ENCODE results near the gene GATA1. TPM values are rescaled to one million over a fixed set of nuclear protein-coding genes. Genes with fewer than 3 reads are reported as not detected.

GATA1 gene
- total RNA-seq, result 0.58 TPM

GRCh38 chrX:48786341-48786800, at the start of gene GATA1:
Gene GATA1 (plus strand): TSS chrX:48786590. CDS start chrX:48791110, 4,520 bp downstream.

GRCh38 chrX:48761674-48762471, 24.5 kb upstream of the GATA1 start, which contains the start of gene GLOD5:
Gene GLOD5 (plus strand): TSS chrX:48761747. CDS start chrX:48761791, 44 bp downstream.

GRCh38 chrX:48801280-48802088, 15.1 kb downstream of the GATA1 start, which contains the start of gene HDAC6:
Gene HDAC6 (plus strand): TSS chrX:48802067. CDS start chrX:48802693, 626 bp downstream.

GRCh38 chrX:48826135-48826875, 39.9 kb downstream of the GATA1 start, which contains the start of gene ERAS:
Gene ERAS (plus strand): TSS chrX:48826513. CDS start chrX:48829124, 2,611 bp downstream.

GRCh38 chrX:48835524-48836329, 49.3 kb downstream of the GATA1 start, which contains the start of gene PCSK1N:
Gene PCSK1N (minus strand): TSS chrX:48835610. CDS start chrX:48835532, 78 bp downstream.

Small RNA genes lying within 50 kb of the gene (small RNA-seq; reads per million reads assigned to genes)
- not detected for gene RNU6-29P (ENCODE audit: low replicate concordance)

Other genes with a start within 250 kb of the GATA1 start
- 8.5 TPM for gene TBC1D25, start 246.9 kb upstream of the GATA1 start, total RNA-seq
- 138 TPM for gene RBM3, start 212.1 kb upstream of the GATA1 start, total RNA-seq
- gene WDR13, start 189.1 kb upstream of the GATA1 start, total RNA-seq, result 115 TPM
- gene WAS, start 102.8 kb upstream of the GATA1 start, total RNA-seq, result 6.4 TPM
- gene SUV39H1, start 89.9 kb upstream of the GATA1 start, total RNA-seq, result 3.7 TPM
- gene GLOD5, start 24.8 kb upstream of the GATA1 start, total RNA-seq, result 0.76 TPM
- gene HDAC6, start 15.5 kb downstream of the GATA1 start, total RNA-seq, result 91.3 TPM
- gene ERAS, start 39.9 kb downstream of the GATA1 start, total RNA-seq, result not detected
- gene PCSK1N, start 49.0 kb downstream of the GATA1 start, total RNA-seq, result 38.5 TPM
- 33.0 TPM for gene TIMM17B, start 111.2 kb downstream of the GATA1 start, total RNA-seq
- gene PQBP1, start 111.3 kb downstream of the GATA1 start, total RNA-seq, result 36.7 TPM
- 22.4 TPM for gene SLC35A2, start 125.1 kb downstream of the GATA1 start, total RNA-seq
- 9.3 TPM for gene PIM2, start 132.4 kb downstream of the GATA1 start, total RNA-seq
- 34.3 TPM for gene OTUD5, start 171.0 kb downstream of the GATA1 start, total RNA-seq
- 2.7 TPM for gene KCND1, start 185.3 kb downstream of the GATA1 start, total RNA-seq
- gene GRIPAP1, start 215.7 kb downstream of the GATA1 start, total RNA-seq, result 28.4 TPM